Transverse colon (tissue), 4 donors: ENCODE results near the gene GLI1.

Experiments used
- CTCF ChIP-seq, 5 experiments: fragments of 200-600 bp in 3 of 5; fragments of 450-650 bp in 2 of 5; sonication (generic) in 3 of 5; IDR thresholded peaks; 1 replicate in 2 of 5; 2 replicates in 3 of 5; pipeline ENCODE4 v1.5.1; 2016 to 2017; ENCODE audit warnings: antibody characterized with exemption in 5 of 5, inconsistent platforms in 3 of 5, mild to moderate bottlenecking in 2 of 5, moderate library complexity in 1 of 5
- EP300 ChIP-seq: sonication (generic); formaldehyde crosslinking; IDR thresholded peaks from one replicate; pipeline ENCODE4 v1.6.1; 2017; ENCODE audit warnings: antibody characterized with exemption, low read depth
- POLR2A ChIP-seq: fragments of 450-650 bp; IDR thresholded peaks from one replicate; pipeline ENCODE4 v1.6.1; 2016; ENCODE audit warnings: antibody characterized with exemption, mild to moderate bottlenecking, moderate library complexity
- POLR2AphosphoS5 ChIP-seq, 3 donors: sonication (generic); formaldehyde crosslinking; IDR thresholded peaks; one replicate each; pipeline ENCODE4 v1.6.1; 2016; ENCODE audit warnings: antibody characterized with exemption in 3 of 3

GRCh38 chr12:57515408-57515933, 55.9 kb downstream of the GLI1 start:
- TF ChIP-seq POLR2A = no peak
- no peak for TF ChIP-seq CTCF (IDR thresholded peaks at IDR 0.05)
- TF ChIP-seq POLR2AphosphoS5 (IDR thresholded peaks at IDR 0.05) = no peak
- TF ChIP-seq EP300 = no peak
